Measurements from ENCODE around the gene IL16. TPM values are rescaled to one million over a fixed set of nuclear protein-coding genes. Genes with fewer than 3 reads are reported as not detected.

Gene IL16
- total and polyA plus RNA-seq, 9 of the 15 experiments (the other 6 are each of a cell fraction or from before 2014, with no cell fraction given): 1.4 to 18.8 (median 10.6) TPM

GRCh38 chr15:81358248-81358647 is 161.6 kb downstream of the IL16 start:
- ChIA-PET CTCF (ENCODE audit: low intra/inter-chr PET ratio) (no interaction called here), POLR2A (interaction anchor here (1.2 kb wide), 1 partner anchor 8 kb away, joined by 4 read pairs; no protein-coding TSS in a partner anchor)
- BruUV-seq (replicated peaks): no TSS peak
- FAIRE-seq (no peak), ATAC-seq (no peak), DNase-seq (ENCODE audit: extremely low read depth in 1 of 4, low spot score in 3 of 4) (no peak)
- Histone ChIP-seq H3K79me2 (ENCODE audit: control insufficient read depth, insufficient read depth, low read length) (no peaks in the 10 kb centered on the region), H2AFZ (ENCODE audit: low read depth, low read length) (no peak overlapping the region), H3K27me3 (ENCODE audit: control insufficient read depth in 2 of 2, insufficient read depth in 2 of 2, low read length in 2 of 2) (peaks cover 7 to 32% of the 10 kb centered on the region in 2 experiments), H3K36me3 (ENCODE audit: control insufficient read depth, insufficient read depth, low read length) (no peaks in the 10 kb centered on the region), H3K9me1 (ENCODE audit: control insufficient read depth, insufficient read depth, low read length) (no peaks in the 10 kb centered on the region), H3K4me1 (replicated peaks in 1 of 2; ENCODE audit: control insufficient read depth in 2 of 2, insufficient read depth in 2 of 2, low read length in 2 of 2) (no peaks in the 10 kb centered on the region), H4K20me1 (replicated peaks; ENCODE audit: control insufficient read depth, insufficient read depth, low read length) (no peaks in the 10 kb centered on the region), H3K4me3 (no peak overlapping the region), H3K9me3 (replicated peaks; ENCODE audit: control insufficient read depth, insufficient read depth, low read depth, low read length) (no peaks in the 10 kb centered on the region), H3K27ac (ENCODE audit: extremely low read depth, low read depth, low read length) (no peak overlapping the region), H3K9ac (ENCODE audit: insufficient read depth in 1 of 2, low read depth in 2 of 2, low read length in 2 of 2) (no peak overlapping the region), H3K4me2 (ENCODE audit: insufficient read depth, low read length) (no peak overlapping the region)
- WGBS (ENCODE audit: insufficient coverage, low coverage, missing lambda C conversion rate): 3% methylated on average over 5 of the region's 6 CpGs
- in situ Hi-C loops (cut with MboI): no loop called here
- TF ChIP-seq ZNF431 (CRISPR knock-in tag; IDR thresholded peaks at IDR 0.05) (no peak), RUNX1 (IDR thresholded peaks at IDR 0.05; ENCODE audit: low read depth) (no peak), CHD4 (IDR thresholded peaks at IDR 0.05; ENCODE audit: insufficient read depth, insufficient replicate concordance, low read depth, low read length, poor library complexity, severe bottlenecking) (no peak)
- TF ChIP-seq, protein P1, sequence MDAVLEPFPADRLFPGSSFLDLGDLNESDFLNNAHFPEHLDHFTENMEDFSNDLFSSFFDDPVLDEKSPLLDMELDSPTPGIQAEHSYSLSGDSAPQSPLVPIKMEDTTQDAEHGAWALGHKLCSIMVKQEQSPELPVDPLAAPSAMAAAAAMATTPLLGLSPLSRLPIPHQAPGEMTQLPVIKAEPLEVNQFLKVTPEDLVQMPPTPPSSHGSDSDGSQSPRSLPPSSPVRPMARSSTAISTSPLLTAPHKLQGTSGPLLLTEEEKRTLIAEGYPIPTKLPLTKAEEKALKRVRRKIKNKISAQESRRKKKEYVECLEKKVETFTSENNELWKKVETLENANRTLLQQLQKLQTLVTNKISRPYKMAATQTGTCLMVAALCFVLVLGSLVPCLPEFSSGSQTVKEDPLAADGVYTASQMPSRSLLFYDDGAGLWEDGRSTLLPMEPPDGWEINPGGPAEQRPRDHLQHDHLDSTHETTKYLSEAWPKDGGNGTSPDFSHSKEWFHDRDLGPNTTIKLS (IDR thresholded peaks at IDR 0.05; ENCODE audit: borderline replicate concordance, low read depth): no peak
- intact Hi-C loops (cut with micrococcal nuclease): no loop called here

GRCh38 chr15:81360491-81360890 is 163.8 kb downstream of the IL16 start:
- Histone ChIP-seq H3K4me2 (ENCODE audit: insufficient read depth, low read length) (no peak overlapping the region), H3K36me3 (ENCODE audit: control insufficient read depth, insufficient read depth, low read length) (no peaks in the 10 kb centered on the region), H2AFZ (ENCODE audit: low read depth, low read length) (no peak overlapping the region), H3K27me3 (ENCODE audit: control insufficient read depth in 2 of 2, insufficient read depth in 2 of 2, low read length in 2 of 2) (peaks cover 7 to 27% of the 10 kb centered on the region in 2 experiments), H3K9ac (ENCODE audit: insufficient read depth in 1 of 2, low read depth in 2 of 2, low read length in 2 of 2) (no peak overlapping the region), H3K79me2 (ENCODE audit: control insufficient read depth, insufficient read depth, low read length) (no peaks in the 10 kb centered on the region), H4K20me1 (replicated peaks; ENCODE audit: control insufficient read depth, insufficient read depth, low read length) (no peaks in the 10 kb centered on the region), H3K4me1 (replicated peaks in 1 of 2; ENCODE audit: control insufficient read depth in 2 of 2, insufficient read depth in 2 of 2, low read length in 2 of 2) (no peaks in the 10 kb centered on the region), H3K9me1 (ENCODE audit: control insufficient read depth, insufficient read depth, low read length) (no peaks in the 10 kb centered on the region), H3K27ac (ENCODE audit: extremely low read depth, low read depth, low read length) (no peak overlapping the region), H3K4me3 (no peak overlapping the region), H3K9me3 (replicated peaks; ENCODE audit: control insufficient read depth, insufficient read depth, low read depth, low read length) (no peaks in the 10 kb centered on the region)
- no peak for FAIRE-seq
- in situ Hi-C loops (cut with MboI): no loop called here
- intact Hi-C loops (cut with micrococcal nuclease): no loop called here
- no TSS peak for BruUV-seq (replicated peaks)
- CTCF ChIA-PET (ENCODE audit: low intra/inter-chr PET ratio): no interaction called here
- no peak for ATAC-seq
- TF ChIP-seq, protein P2, sequence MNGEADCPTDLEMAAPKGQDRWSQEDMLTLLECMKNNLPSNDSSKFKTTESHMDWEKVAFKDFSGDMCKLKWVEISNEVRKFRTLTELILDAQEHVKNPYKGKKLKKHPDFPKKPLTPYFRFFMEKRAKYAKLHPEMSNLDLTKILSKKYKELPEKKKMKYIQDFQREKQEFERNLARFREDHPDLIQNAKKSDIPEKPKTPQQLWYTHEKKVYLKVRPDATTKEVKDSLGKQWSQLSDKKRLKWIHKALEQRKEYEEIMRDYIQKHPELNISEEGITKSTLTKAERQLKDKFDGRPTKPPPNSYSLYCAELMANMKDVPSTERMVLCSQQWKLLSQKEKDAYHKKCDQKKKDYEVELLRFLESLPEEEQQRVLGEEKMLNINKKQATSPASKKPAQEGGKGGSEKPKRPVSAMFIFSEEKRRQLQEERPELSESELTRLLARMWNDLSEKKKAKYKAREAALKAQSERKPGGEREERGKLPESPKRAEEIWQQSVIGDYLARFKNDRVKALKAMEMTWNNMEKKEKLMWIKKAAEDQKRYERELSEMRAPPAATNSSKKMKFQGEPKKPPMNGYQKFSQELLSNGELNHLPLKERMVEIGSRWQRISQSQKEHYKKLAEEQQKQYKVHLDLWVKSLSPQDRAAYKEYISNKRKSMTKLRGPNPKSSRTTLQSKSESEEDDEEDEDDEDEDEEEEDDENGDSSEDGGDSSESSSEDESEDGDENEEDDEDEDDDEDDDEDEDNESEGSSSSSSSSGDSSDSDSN (IDR thresholded peaks at IDR 0.05; ENCODE audit: borderline replicate concordance in 1 of 2, low read depth in 2 of 2, low read length in 2 of 2): no peak
- POLR2A ChIA-PET: interaction anchor here (0.6 kb wide), 1 partner anchor 1187 kb away, joined by 3 read pairs; no protein-coding TSS in a partner anchor
- DNase-seq (ENCODE audit: extremely low read depth in 1 of 4, low spot score in 3 of 4): no peak
- 4% methylated on average over 5 of the region's 5 CpGs for WGBS (ENCODE audit: insufficient coverage, low coverage, missing lambda C conversion rate)
